ENCODE results near the gene AGMO. TPM values are rescaled to one million over a fixed set of nuclear protein-coding genes. Genes with fewer than 3 reads are reported as not detected.

AGMO gene
- total and polyA plus RNA-seq, 2 of the 8 experiments (the other 6 are each of a cell fraction or from before 2014, with no cell fraction given) = 0.22 to 0.45 TPM

DNA sequence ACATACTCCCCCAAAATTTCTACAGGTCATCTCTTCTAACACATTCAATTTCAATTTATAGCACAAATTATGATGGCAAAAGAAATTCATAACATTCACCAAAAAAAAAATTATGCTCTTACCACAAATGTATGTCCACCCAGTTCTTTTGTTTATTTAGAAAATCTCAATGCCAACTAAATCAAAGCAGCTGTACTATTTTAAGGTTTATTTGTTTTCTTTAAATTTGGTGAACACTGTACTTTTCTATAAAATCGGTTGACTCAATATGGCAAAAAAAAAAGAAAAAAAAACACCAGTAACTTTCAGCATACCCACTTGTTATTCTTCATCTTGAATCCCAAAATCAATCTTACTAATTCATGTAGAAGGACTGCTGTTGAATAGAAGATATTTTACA, 225.7 kb downstream of the AGMO start:
- no peak overlapping the region for H3K56ac ChIP-seq (replicated peaks; ENCODE audit: insufficient read length, low read depth, low read length)
- TF ChIP-seq SIX5 (IDR thresholded peaks at IDR 0.05; ENCODE audit: low read depth, low read length) (no peak), TEAD4 (IDR thresholded peaks at IDR 0.05; ENCODE audit: low read depth, low read length) (no peak), KDM4A (IDR thresholded peaks at IDR 0.05; ENCODE audit: low read depth, low read length, severe bottlenecking) (no peak), RBBP5 (IDR thresholded peaks at IDR 0.05; ENCODE audit: borderline replicate concordance, low read depth, low read length) (no peak), RXRA (IDR thresholded peaks at IDR 0.05; ENCODE audit: insufficient read depth, low read depth, low read length) (no peak), SP4 (IDR thresholded peaks at IDR 0.05; ENCODE audit: low read length) (no peak), YY1 (IDR thresholded peaks at IDR 0.05; ENCODE audit: low read depth, low read length) (no peak), TBP (IDR thresholded peaks at IDR 0.05; ENCODE audit: low read depth, low read length) (no peak), SAP30 (IDR thresholded peaks at IDR 0.05; ENCODE audit: insufficient read depth, insufficient replicate concordance, low read length) (no peak)
- TF ChIP-seq, protein P1, sequence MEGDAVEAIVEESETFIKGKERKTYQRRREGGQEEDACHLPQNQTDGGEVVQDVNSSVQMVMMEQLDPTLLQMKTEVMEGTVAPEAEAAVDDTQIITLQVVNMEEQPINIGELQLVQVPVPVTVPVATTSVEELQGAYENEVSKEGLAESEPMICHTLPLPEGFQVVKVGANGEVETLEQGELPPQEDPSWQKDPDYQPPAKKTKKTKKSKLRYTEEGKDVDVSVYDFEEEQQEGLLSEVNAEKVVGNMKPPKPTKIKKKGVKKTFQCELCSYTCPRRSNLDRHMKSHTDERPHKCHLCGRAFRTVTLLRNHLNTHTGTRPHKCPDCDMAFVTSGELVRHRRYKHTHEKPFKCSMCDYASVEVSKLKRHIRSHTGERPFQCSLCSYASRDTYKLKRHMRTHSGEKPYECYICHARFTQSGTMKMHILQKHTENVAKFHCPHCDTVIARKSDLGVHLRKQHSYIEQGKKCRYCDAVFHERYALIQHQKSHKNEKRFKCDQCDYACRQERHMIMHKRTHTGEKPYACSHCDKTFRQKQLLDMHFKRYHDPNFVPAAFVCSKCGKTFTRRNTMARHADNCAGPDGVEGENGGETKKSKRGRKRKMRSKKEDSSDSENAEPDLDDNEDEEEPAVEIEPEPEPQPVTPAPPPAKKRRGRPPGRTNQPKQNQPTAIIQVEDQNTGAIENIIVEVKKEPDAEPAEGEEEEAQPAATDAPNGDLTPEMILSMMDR (IDR thresholded peaks at IDR 0.05; ENCODE audit: control extremely low read depth in 1 of 3, insufficient read depth in 1 of 3, low read depth in 1 of 3, low read length in 3 of 3) = no peak
- TF ChIP-seq, protein P2, sequence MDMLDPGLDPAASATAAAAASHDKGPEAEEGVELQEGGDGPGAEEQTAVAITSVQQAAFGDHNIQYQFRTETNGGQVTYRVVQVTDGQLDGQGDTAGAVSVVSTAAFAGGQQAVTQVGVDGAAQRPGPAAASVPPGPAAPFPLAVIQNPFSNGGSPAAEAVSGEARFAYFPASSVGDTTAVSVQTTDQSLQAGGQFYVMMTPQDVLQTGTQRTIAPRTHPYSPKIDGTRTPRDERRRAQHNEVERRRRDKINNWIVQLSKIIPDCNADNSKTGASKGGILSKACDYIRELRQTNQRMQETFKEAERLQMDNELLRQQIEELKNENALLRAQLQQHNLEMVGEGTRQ (IDR thresholded peaks at IDR 0.05; ENCODE audit: low read length) = no peak

More for the DNA sequence above, 225.7 kb downstream of the AGMO start:
- Histone ChIP-seq H3K4me1 (replicated peaks in 1 of 4; ENCODE audit: control insufficient read depth in 3 of 4, insufficient read depth in 4 of 4, low read length in 3 of 4) (peaks cover 0 to 6% (median 2%) of the 10 kb centered on the region in 4 experiments; a peak in 4 of 7 replicates), H2BK20ac (ENCODE audit: low read length) (no peak overlapping the region), H3K23ac (ENCODE audit: insufficient read length) (no peak overlapping the region), H3K4me3 (ENCODE audit: extremely low read depth in 1 of 4, insufficient read depth in 2 of 4, low read depth in 3 of 4, low read length in 4 of 4) (no peak overlapping the region), H2AK5ac (ENCODE audit: low read depth, low read length) (no peak overlapping the region), H4K8ac (ENCODE audit: extremely low read depth, insufficient read depth, low read length) (no peak overlapping the region), H4K5ac (ENCODE audit: insufficient read length, low read depth, low read length) (no peak overlapping the region), H3K14ac (ENCODE audit: insufficient read length) (no peak overlapping the region), H2BK12ac (ENCODE audit: low read depth, low read length) (no peak overlapping the region), H3K36me3 (ENCODE audit: control insufficient read depth in 2 of 4, insufficient read depth in 4 of 4, low read length in 3 of 4) (no peaks in the 10 kb centered on the region; a peak in 1 of 8 replicates), H2BK120ac (replicated peaks; ENCODE audit: low read depth, low read length) (no peak overlapping the region), H2BK5ac (ENCODE audit: low read depth, low read length) (no peak overlapping the region), H4K91ac (replicated peaks; ENCODE audit: insufficient read length, low read length) (no peak overlapping the region), H3K4ac (replicated peaks; ENCODE audit: insufficient read length, low read depth, low read length) (no peak overlapping the region), H2AFZ (ENCODE audit: low read length) (no peak overlapping the region), H3K79me2 (ENCODE audit: control insufficient read depth in 1 of 2, insufficient read depth in 2 of 2, low read length in 2 of 2) (no peaks in the 10 kb centered on the region), H3K9ac (replicated peaks in 1 of 4; ENCODE audit: extremely low read depth in 1 of 4, low read depth in 3 of 4, low read length in 3 of 4) (no peak overlapping the region), H3K27ac (ENCODE audit: low read depth, low read length) (no peak overlapping the region), H4K20me1 (replicated peaks in 1 of 2; ENCODE audit: control insufficient read depth in 1 of 2, insufficient read depth in 2 of 2, low read length in 2 of 2) (no peaks in the 10 kb centered on the region), H3K18ac (ENCODE audit: extremely low read depth, low read length) (no peak overlapping the region), H3K4me2 (ENCODE audit: insufficient read depth in 1 of 2, low read depth in 2 of 2, low read length in 2 of 2) (no peak overlapping the region), H3K9me3 (ENCODE audit: insufficient read depth in 2 of 2, low read depth in 1 of 2, low read length in 1 of 2) (peaks cover 8 to 17% of the 10 kb centered on the region in 2 experiments), H2BK15ac (ENCODE audit: low read length) (no peak overlapping the region), H3K27me3 (replicated peaks in 1 of 4; ENCODE audit: control insufficient read depth in 3 of 4, extremely low read depth in 1 of 4, insufficient read depth in 3 of 4, low read length in 3 of 4) (no peaks in the 10 kb centered on the region), H3K79me1 (ENCODE audit: low read depth, low read length) (no peaks in the 10 kb centered on the region), H3K23me2 (ENCODE audit: low read depth, low read length) (no peaks in the 10 kb centered on the region)
- POLR2A ChIA-PET (ENCODE audit: partially characterized antibody) = no interaction called here
- DNase-seq (ENCODE audit: low read depth in 1 of 2, low spot score in 2 of 2) (no peak), FAIRE-seq (no peak)
- WGBS, 2 experiments (ENCODE audit: extremely low coverage in 1 of 2, insufficient coverage in 1 of 2, insufficient read length in 1 of 2, insufficient replicate concordance in 2 of 2, low coverage in 1 of 2, low lambda C conversion rate in 2 of 2, missing lambda C conversion rate in 1 of 2) = 100% methylated on average over 1 of the region's 1 CpG; no CpG with 5 or more reads in 1 of the 2 experiments
- CTCF ChIA-PET (ENCODE audit: partially characterized antibody) = interaction anchor here (0.7 kb wide), 1 partner anchor 349 kb away, joined by 5 read pairs; no protein-coding TSS in a partner anchor
